ENCODE results near the gene ZC3HAV1.
"Not testable (repeated sequence)": the region's sequence is repeated elsewhere in the genome, so short reads cannot be mapped to it uniquely, and the experiment has no call there.

ZC3HAV1 gene

GRCh38 chr7:139088268-139088667, 21.3 kb downstream of the ZC3HAV1 start:
- no peak for DNase-seq (ENCODE audit: low read depth in 2 of 2, low spot score in 1 of 2)

- no peak for DNase-seq (ENCODE audit: low read depth in 2 of 2, low spot score in 1 of 2)
These were observed 22.3 kb downstream of the ZC3HAV1 start for GRCh38 chr7:139087212-139087611.

GRCh38 chr7:139086454-139086853, 23.1 kb downstream of the ZC3HAV1 start:
- DNase-seq (ENCODE audit: low read depth in 2 of 2, low spot score in 1 of 2): no peak

GRCh38 chr7:139084709-139085108, 24.8 kb downstream of the ZC3HAV1 start:
- no peak for DNase-seq (ENCODE audit: low read depth in 2 of 2, low spot score in 1 of 2)

GRCh38 chr7:139081584-139081983, 27.9 kb downstream of the ZC3HAV1 start:
- no peak for DNase-seq (ENCODE audit: low read depth in 2 of 2, low spot score in 1 of 2)

- DNase-seq (ENCODE audit: low read depth in 2 of 2, low spot score in 1 of 2): no peak
These were observed 28.6 kb downstream of the ZC3HAV1 start for GRCh38 chr7:139080905-139081304.

- DNase-seq (ENCODE audit: low read depth in 2 of 2, low spot score in 1 of 2): no peak
These were observed 29.7 kb downstream of the ZC3HAV1 start for GRCh38 chr7:139079861-139080260.

- DNase-seq (ENCODE audit: low read depth in 2 of 2, low spot score in 1 of 2): no peak
These were observed 30.6 kb downstream of the ZC3HAV1 start for GRCh38 chr7:139078911-139079310.

GRCh38 chr7:139078399-139078798, 31.1 kb downstream of the ZC3HAV1 start:
- no peak for DNase-seq (ENCODE audit: low read depth in 2 of 2, low spot score in 1 of 2)

GRCh38 chr7:139077706-139078105, 31.8 kb downstream of the ZC3HAV1 start:
- DNase-seq (ENCODE audit: low read depth in 2 of 2, low spot score in 1 of 2): not testable (repeated sequence)

- no peak for DNase-seq (ENCODE audit: low read depth in 2 of 2, low spot score in 1 of 2)
These were observed 33.4 kb downstream of the ZC3HAV1 start for GRCh38 chr7:139075871-139076686.

GRCh38 chr7:139075031-139075652, 34.4 kb downstream of the ZC3HAV1 start:
- peak; percentile 29 to 40 for DNase-seq (ENCODE audit: low read depth in 2 of 2, low spot score in 1 of 2)

GRCh38 chr7:139072796-139073195, 36.7 kb downstream of the ZC3HAV1 start:
- no peak for DNase-seq (ENCODE audit: low read depth in 2 of 2, low spot score in 1 of 2)

- DNase-seq (ENCODE audit: low read depth in 2 of 2, low spot score in 1 of 2): no peak
These were observed 37.8 kb downstream of the ZC3HAV1 start for GRCh38 chr7:139071680-139072079.

- DNase-seq (ENCODE audit: low read depth in 2 of 2, low spot score in 1 of 2): no peak
These were observed 40.7 kb downstream of the ZC3HAV1 start for GRCh38 chr7:139068544-139069399.

- DNase-seq (ENCODE audit: low read depth in 2 of 2, low spot score in 1 of 2): no peak
These were observed 43.2 kb downstream of the ZC3HAV1 start for GRCh38 chr7:139066315-139066714.

GRCh38 chr7:139065323-139065722, 44.2 kb downstream of the ZC3HAV1 start:
- no peak for DNase-seq (ENCODE audit: low read depth in 2 of 2, low spot score in 1 of 2)

GRCh38 chr7:139061416-139061815, 48.1 kb downstream of the ZC3HAV1 start:
- no peak for DNase-seq (ENCODE audit: low read depth in 2 of 2, low spot score in 1 of 2)

GRCh38 chr7:139060695-139061237, 48.8 kb downstream of the ZC3HAV1 start:
- DNase-seq (ENCODE audit: low read depth in 2 of 2, low spot score in 1 of 2): no peak

- no peak for DNase-seq (ENCODE audit: low read depth in 2 of 2, low spot score in 1 of 2)
These were observed 49.6 kb downstream of the ZC3HAV1 start for GRCh38 chr7:139059905-139060304.

GRCh38 chr7:139058943-139059342, 50.6 kb downstream of the ZC3HAV1 start:
- DNase-seq (ENCODE audit: low read depth in 2 of 2, low spot score in 1 of 2): no peak
